ENCODE measurements around the gene KRTAP5-5.
A peak's percentile ranks its signal among the peaks of the same experiment; 100 is the strongest.
"Not testable (repeated sequence)": the region's sequence is repeated elsewhere in the genome, so short reads cannot be mapped to it uniquely, and the experiment has no call there.

Gene KRTAP5-5

GRCh38 chr11:1629326-1630185 is at the start of gene KRTAP5-5:
Gene KRTAP5-5, plus strand, starts transcription at chr11:1629775. Its CDS starts 66 bp downstream, at chr11:1629841.
- no peak for DNase-seq

- DNase-seq = no peak
These were observed 47.6 kb upstream of the KRTAP5-5 start for GRCh38 chr11:1581976-1582375.

GRCh38 chr11:1582909-1583308 is 46.7 kb upstream of the KRTAP5-5 start:
- not testable (repeated sequence) for DNase-seq

- DNase-seq = not testable (repeated sequence)
These were observed 44.8 kb upstream of the KRTAP5-5 start, which contains the start of gene KRTAP5-1 for GRCh38 chr11:1584661-1585370. Gene KRTAP5-1, minus strand, starts transcription at chr11:1585283. Its CDS starts 34 bp downstream, at chr11:1585249.

GRCh38 chr11:1586699-1587098 is 42.9 kb upstream of the KRTAP5-5 start:
- DNase-seq = no peak

- peak; percentile 15 for DNase-seq
These were observed 40.2 kb upstream of the KRTAP5-5 start for GRCh38 chr11:1589191-1589963.

GRCh38 chr11:1589996-1590395 is 39.6 kb upstream of the KRTAP5-5 start:
- no peak for DNase-seq

- no peak for DNase-seq
These were observed 36.9 kb upstream of the KRTAP5-5 start for GRCh38 chr11:1592628-1593027.

- DNase-seq = not testable (repeated sequence)
These were observed 33.5 kb upstream of the KRTAP5-5 start for GRCh38 chr11:1595994-1596575.

- not testable (repeated sequence) for DNase-seq
These were observed 32.9 kb upstream of the KRTAP5-5 start for GRCh38 chr11:1596576-1597121.

- DNase-seq = no peak
These were observed 32.1 kb upstream of the KRTAP5-5 start for GRCh38 chr11:1597331-1597993.

GRCh38 chr11:1597994-1598380 is 31.6 kb upstream of the KRTAP5-5 start, which contains the start of gene KRTAP5-2:
Gene KRTAP5-2, minus strand, starts transcription at chr11:1598294. Its CDS starts 44 bp downstream, at chr11:1598250.
- no peak for DNase-seq

- not testable (repeated sequence) for DNase-seq
These were observed 31.2 kb upstream of the KRTAP5-5 start for GRCh38 chr11:1598406-1598805.

GRCh38 chr11:1598816-1599215 is 30.8 kb upstream of the KRTAP5-5 start:
- DNase-seq = no peak

GRCh38 chr11:1600626-1601025 is 28.9 kb upstream of the KRTAP5-5 start:
- no peak for DNase-seq

GRCh38 chr11:1601663-1602062 is 27.9 kb upstream of the KRTAP5-5 start:
- not testable (repeated sequence) for DNase-seq

- no peak for DNase-seq
These were observed 25.9 kb upstream of the KRTAP5-5 start for GRCh38 chr11:1603629-1604028.

GRCh38 chr11:1604181-1604580 is 25.4 kb upstream of the KRTAP5-5 start:
- DNase-seq = no peak

GRCh38 chr11:1604711-1605110 is 24.9 kb upstream of the KRTAP5-5 start:
- no peak for DNase-seq

- not testable (repeated sequence) for DNase-seq
These were observed 23.7 kb upstream of the KRTAP5-5 start for GRCh38 chr11:1605923-1606322.

- not testable (repeated sequence) for DNase-seq
These were observed 22.3 kb upstream of the KRTAP5-5 start for GRCh38 chr11:1607156-1607845.

All from GF-D8 (cell line).